SK-N-SH (cell line): ENCODE results near the gene ZG16B. TPM values are rescaled to one million over a fixed set of nuclear protein-coding genes. Genes with fewer than 3 reads are reported as not detected.
A peak's percentile ranks its signal among the peaks of the same experiment; 100 is the strongest.

Source experiments
- CTCF ChIA-PET: fragments of 300-600, 350-600 bp; formaldehyde crosslinking; extraction: SDS; loops from one replicate; lab custom pipeline; 2021; lab: Yijun Ruan, JAX
- POLR2A ChIA-PET: fragments of 350-600 bp; sonication (Branson Sonifier 250); formaldehyde crosslinking; extraction: SDS; loops from one replicate; lab custom pipeline; 2020; ENCODE audit warnings: antibody characterized with exemption, inconsistent platforms; lab: Yijun Ruan, JAX
- DNase-seq: peaks from one replicate; pipeline ENCODE4 v3.0.0; 2012
- H2AFZ ChIP-seq: fragments of 200-600 bp; sonication (generic); 2 replicates; pipeline ENCODE4 v1.8.1; 2016; ENCODE audit warnings: antibody characterized with exemption, mild to moderate bottlenecking, low read depth
- H3F3A ChIP-seq: fragments of 200-600 bp; sonication (generic); replicated peaks from 2 replicates; pipeline ENCODE3; 2016; ENCODE audit warnings: antibody characterized with exemption, mild to moderate bottlenecking; ENCODE audit not compliant: insufficient read depth
- H3K27ac ChIP-seq, 2 experiments: fragments of 200-500 bp in 1 of 2; fragments of 200-600 bp in 1 of 2; sonication (Bioruptor generic) in 1 of 2; sonication (generic), shearing (Covaris generic) in 1 of 2; 2 replicates each; pipeline versions ENCODE4 v1.5.1 to v1.6.1; 2014 to 2016; ENCODE audit warnings: low read depth in 2 of 2, inconsistent platforms in 1 of 2, low read length in 1 of 2, mild to moderate bottlenecking in 1 of 2, mixed read lengths in 1 of 2
- H3K27me3 ChIP-seq: fragments of 200-600 bp; sonication (generic), shearing (Covaris generic); 2 replicates; pipeline ENCODE4 v1.6.1; 2016; ENCODE audit warnings: mixed run types; ENCODE audit not compliant: insufficient read depth
- H3K36me3 ChIP-seq, 2 experiments: fragments of 200-500 bp in 1 of 2; fragments of 200-600 bp in 1 of 2; sonication (Bioruptor generic) in 1 of 2; sonication (generic) in 1 of 2; replicated peaks in 1 of 2; 2 replicates each; pipeline versions ENCODE3 to v1.5.1; 2014 to 2016; ENCODE audit warnings: low read length in 1 of 2, mild to moderate bottlenecking in 1 of 2; ENCODE audit not compliant: insufficient read depth in 2 of 2, control insufficient read depth in 1 of 2
- H3K4me1 ChIP-seq, 2 experiments: fragments of 200-500 bp in 1 of 2; fragments of 200-600 bp in 1 of 2; sonication (Bioruptor generic) in 1 of 2; sonication (generic), shearing (Covaris generic) in 1 of 2; 2 replicates each; pipeline versions ENCODE4 v1.5.1 to v1.6.1; 2014 to 2016; ENCODE audit warnings: low read depth in 1 of 2, low read length in 1 of 2, mixed run types in 1 of 2; ENCODE audit not compliant: insufficient read depth in 2 of 2, control insufficient read depth in 1 of 2
- H3K4me2 ChIP-seq: fragments of 200-600 bp; sonication (generic), shearing (Covaris generic); 2 replicates; pipeline ENCODE4 v1.6.1; 2017; ENCODE audit warnings: mixed run types
- H3K4me3 ChIP-seq, 2 experiments: fragments of 200-500 bp in 1 of 2; fragments of 200-600 bp in 1 of 2; sonication (Bioruptor generic) in 1 of 2; sonication (generic), shearing (Covaris generic) in 1 of 2; 2 replicates each; pipeline versions ENCODE4 v1.5.1 to v1.8.1; 2014 to 2016; ENCODE audit warnings: low read depth in 2 of 2, inconsistent platforms in 1 of 2, low read length in 1 of 2, mild to moderate bottlenecking in 1 of 2, mixed read lengths in 1 of 2, moderate library complexity in 1 of 2
- H3K79me2 ChIP-seq: fragments of 200-600 bp; sonication (generic); 2 replicates; pipeline ENCODE4 v1.8.1; 2017; ENCODE audit warnings: mild to moderate bottlenecking; ENCODE audit not compliant: insufficient read depth
- H3K9ac ChIP-seq: fragments of 200-600 bp; sonication (generic); 2 replicates; pipeline ENCODE4 v1.6.1; 2017; ENCODE audit warnings: mixed run types
- H3K9me2 ChIP-seq: fragments of 200-600 bp; sonication (generic); 2 replicates; pipeline ENCODE4 v1.6.1; 2017; ENCODE audit warnings: mixed run types
- H3K9me3 ChIP-seq: fragments of 200-600 bp; sonication (generic); 2 replicates; pipeline ENCODE4 v1.6.1; 2017; ENCODE audit warnings: mixed run types, mild to moderate bottlenecking, moderate library complexity
- H4K20me1 ChIP-seq: fragments of 200-600 bp; sonication (generic); 2 replicates; pipeline ENCODE4 v1.6.1; 2017; ENCODE audit warnings: mild to moderate bottlenecking, mixed run types; ENCODE audit not compliant: insufficient read depth
- CHD2 ChIP-seq: fragments of 150-350 bp; IDR thresholded peaks from 2 replicates; pipeline ENCODE4 v1.6.1; 2018; ENCODE audit warnings: low read length; ENCODE audit not compliant: partially characterized antibody
- ELF1 ChIP-seq: IDR thresholded peaks from 2 replicates; pipeline ENCODE4 v1.4.0; 2012
- EZH2phosphoT487 ChIP-seq: fragments of 200-600 bp; sonication (generic); IDR thresholded peaks from 2 replicates; pipeline ENCODE4 v1.6.1; 2017; ENCODE audit warnings: low read depth, mixed run types, mild to moderate bottlenecking, antibody characterized with exemption, moderate library complexity, borderline replicate concordance
- FOSL2 ChIP-seq: IDR thresholded peaks from 2 replicates; pipeline ENCODE4 v1.4.0; 2012; ENCODE audit warnings: low read depth, mild to moderate bottlenecking, moderate library complexity, borderline replicate concordance
- JUND ChIP-seq: IDR thresholded peaks from 2 replicates; pipeline ENCODE4 v1.4.0; 2012
- MAX ChIP-seq: IDR thresholded peaks from 2 replicates; pipeline ENCODE4 v1.4.0; 2012; ENCODE audit warnings: low read depth
- MXI1 ChIP-seq: IDR thresholded peaks from 2 replicates; pipeline ENCODE4 v1.6.1; 2012; ENCODE audit warnings: mild to moderate bottlenecking, low read depth, low read length, improper control_type of control experiment
- PBX3 ChIP-seq: IDR thresholded peaks from 2 replicates; pipeline ENCODE4; 2012
- RCOR1 ChIP-seq: fragments of 150-350 bp; IDR thresholded peaks from 2 replicates; pipeline ENCODE4 v1.6.1; 2017; ENCODE audit warnings: antibody characterized with exemption, low read length
- RXRA ChIP-seq: IDR thresholded peaks from 2 replicates; pipeline ENCODE4 v1.4.0; 2012; ENCODE audit warnings: low read depth, mild to moderate bottlenecking, borderline replicate concordance
- SMC3 ChIP-seq: IDR thresholded peaks from 2 replicates; pipeline ENCODE4 v1.6.1; 2012; ENCODE audit warnings: low read depth, low read length, improper control_type of control experiment
- TAF1 ChIP-seq: IDR thresholded peaks from 2 replicates; pipeline ENCODE4 v1.6.1; 2012; ENCODE audit warnings: low read depth, mild to moderate bottlenecking, low read length, moderate library complexity, borderline replicate concordance
- TEAD4 ChIP-seq: IDR thresholded peaks from 2 replicates; pipeline ENCODE4 v1.4.0; 2012; ENCODE audit warnings: mild to moderate bottlenecking, borderline replicate concordance; ENCODE audit not compliant: insufficient read depth
- ZBTB33 ChIP-seq: IDR thresholded peaks from 2 replicates; pipeline ENCODE4 v1.4.0; 2012; ENCODE audit warnings: low read depth, borderline replicate concordance
- WGBS: methylation state at CpG from one replicate; pipeline ENCODE4 v1.1.6; 2017; ENCODE audit warnings: low lambda C conversion rate; 5-methylcytosine and 5-hydroxymethylcytosine counted together
- polyA plus RNA-seq, 3 experiments: library from polyadenylated mRNA; depleted of rRNA; stranded (reverse); fragments of >200 nt; gene quantifications; 2 replicates each; pipeline ENCODE4 v1.2.3, GENCODE V29; 2012

Gene ZG16B
- polyA plus RNA-seq, 1 of the 3 experiments (the other 2 are of a cell fraction), result 0.26 TPM

GRCh38 chr16:2858245-2859025 lies 28.3 kb downstream of the ZG16B start:
- DNase-seq, result peak; percentile 42
- no peaks in the 10 kb centered on the region; the same call in none of the 2 replicates for H3K27me3 ChIP-seq
- H3K9me2 ChIP-seq, result no peaks in the 10 kb centered on the region
- 10% methylated on average over 4 of the region's 23 CpGs for WGBS
- no peak overlapping the region for H3K4me2 ChIP-seq
- no peaks in the 10 kb centered on the region for H3K79me2 ChIP-seq
- ChIA-PET POLR2A (no interaction called here), CTCF (interaction anchor here (1.2 to 2.3 kb wide), 4 partner anchors 10 to 69 kb away, joined by 4 to 13 read pairs (median 7); partner anchors contain the start of gene FLYWCH1)
- no peak overlapping the region for H3K27ac ChIP-seq
- no peaks in the 10 kb centered on the region for H3F3A ChIP-seq
- H3K4me1 ChIP-seq, result no peaks in the 10 kb centered on the region; a peak in 1 of 4 replicates
- no peak for TF ChIP-seq SMC3
- TF ChIP-seq ELF1, result no peak
- no peak for TF ChIP-seq CHD2
- TF ChIP-seq PBX3, result no peak
- TF ChIP-seq MAX, result no peak
- TF ChIP-seq ZBTB33, result no peak
- no peak for TF ChIP-seq FOSL2
- no peak for TF ChIP-seq RCOR1
- TF ChIP-seq EZH2phosphoT487, result no peak
- no peak for TF ChIP-seq RXRA
- no peak for TF ChIP-seq MXI1
- TF ChIP-seq TEAD4, result no peak
- no peak for TF ChIP-seq TAF1
- no peak for TF ChIP-seq JUND
- H3K9me3 ChIP-seq, result 0 out of 2 replicates have a peak, but pooled peaks cover 6% of the 10 kb centered on the region
- H3K4me3 ChIP-seq, result no peak overlapping the region
- no peak overlapping the region for H3K9ac ChIP-seq
- H2AFZ ChIP-seq, result no peak overlapping the region
- H3K36me3 ChIP-seq, result no peaks in the 10 kb centered on the region
- H4K20me1 ChIP-seq, result no peaks in the 10 kb centered on the region
